Ureter (tissue), 1 donor: ENCODE data around the gene TLR6. TPM values are rescaled to one million over a fixed set of nuclear protein-coding genes. Genes with fewer than 3 reads are reported as not detected.
"Not testable (repeated sequence)": the region's sequence is repeated elsewhere in the genome, so short reads cannot be mapped to it uniquely, and the experiment has no call there.

Experiments
- DNase-seq: peaks from one replicate; pipeline ENCODE4 v3.0.0-alpha.2; 2020; ENCODE audit warnings: low spot score
- total RNA-seq: library from RNA; stranded (reverse); gene quantifications from one replicate; pipeline ENCODE4 v1.2.4, GENCODE V29; 2023
- donor health status: DM: yes; HTN: yes; CAD: no.

The TLR6 gene
- total RNA-seq, 1 donor from 2014 or later, result 3.0 TPM

DNA sequence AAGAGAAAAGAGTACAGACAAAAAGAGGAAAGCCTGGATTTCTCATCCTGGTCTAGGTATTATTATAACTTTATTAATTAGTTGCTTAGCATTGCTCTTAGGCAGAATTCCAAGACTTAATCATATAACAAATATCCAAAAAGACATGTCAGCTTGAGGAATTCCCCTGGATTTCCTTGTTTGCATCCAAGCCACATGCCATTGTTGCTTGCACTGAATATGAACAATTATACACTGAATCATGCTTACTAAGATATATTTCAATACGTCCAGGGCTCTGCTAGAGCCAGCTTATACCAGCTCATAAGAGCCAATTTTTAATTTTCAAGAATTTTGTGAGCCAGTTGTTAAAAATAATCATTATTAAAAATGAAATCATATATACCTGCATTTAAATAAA, 68.3 kb downstream of the TLR6 start:
- DNase-seq, result no peak

DNA sequence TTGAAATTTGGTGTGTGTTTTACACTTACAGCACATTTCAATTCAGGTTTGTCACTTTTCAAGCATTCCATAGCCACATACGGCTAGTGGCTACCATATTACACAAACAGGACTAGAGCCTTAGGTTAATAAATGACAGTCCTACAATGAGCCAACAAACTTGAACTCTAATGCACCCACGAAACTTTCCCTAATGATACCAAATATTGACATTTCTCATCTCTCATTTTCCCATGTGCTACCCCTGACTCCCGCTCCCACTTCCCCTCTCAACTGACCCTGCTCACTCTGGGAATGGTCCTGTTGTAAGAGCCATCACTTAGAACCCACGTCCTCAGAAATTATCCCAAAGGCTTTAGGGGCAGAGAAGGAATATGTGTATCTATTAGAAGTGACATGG, 68.9 kb downstream of the TLR6 start:
- DNase-seq, result no peak

DNA sequence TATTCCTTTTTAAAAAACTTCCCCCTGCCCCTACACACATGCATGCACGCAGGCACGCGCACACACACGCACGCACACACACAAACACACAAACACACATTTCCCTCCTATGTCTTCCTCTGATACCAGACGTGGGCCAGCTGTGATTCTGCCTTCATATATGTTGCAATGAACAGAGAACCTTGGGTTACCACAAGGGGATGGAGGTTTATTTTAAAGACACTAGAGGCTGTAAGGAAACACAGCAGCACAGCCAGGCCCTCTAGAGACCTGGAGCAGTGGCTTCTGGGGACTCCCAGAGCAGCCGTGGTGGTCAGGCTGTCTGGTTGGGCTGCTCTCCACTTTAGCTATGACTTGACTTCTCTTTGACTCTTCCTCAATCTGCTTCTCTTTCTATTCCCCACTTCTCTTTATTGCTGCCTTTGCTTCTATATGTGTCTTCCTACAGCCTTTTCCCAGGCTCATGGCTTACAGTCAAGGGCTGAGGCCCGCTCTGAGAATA, 70.7 kb downstream of the TLR6 start:
- DNase-seq, result no peak

DNA sequence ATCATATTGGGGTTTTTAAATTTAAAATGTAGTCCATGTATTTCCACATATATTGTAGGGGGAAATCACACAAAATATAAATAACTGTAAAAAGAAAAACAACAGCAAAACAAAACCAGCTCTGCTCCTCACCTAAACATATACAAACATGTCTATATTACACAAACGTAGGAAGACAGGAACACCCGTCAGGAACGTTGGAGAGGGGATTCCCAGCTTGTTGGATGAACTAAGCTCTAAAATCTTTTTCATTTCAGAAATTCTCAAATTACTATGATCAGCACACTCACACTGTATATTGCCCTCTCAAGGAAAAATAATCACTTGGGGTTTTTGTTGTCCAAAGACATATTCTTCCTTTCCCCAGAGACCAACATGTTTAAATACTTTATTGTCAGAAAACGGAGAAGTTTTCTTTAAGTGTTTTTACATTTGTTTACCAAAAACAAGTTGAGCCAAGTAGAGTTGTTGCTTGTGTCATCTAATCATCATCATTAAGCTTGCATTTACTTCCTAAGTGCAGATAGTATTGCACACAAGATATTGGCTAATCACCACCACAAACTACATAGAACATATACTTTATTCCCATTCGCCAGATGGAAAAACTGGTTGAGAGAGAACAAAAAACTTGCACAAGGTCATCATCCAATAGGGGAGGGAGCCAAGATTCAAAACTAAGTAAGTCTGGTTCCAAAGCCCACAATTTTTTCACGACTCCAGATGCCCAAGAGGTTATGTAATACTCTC, 71.4 kb downstream of the TLR6 start:
- no peak for DNase-seq

DNA sequence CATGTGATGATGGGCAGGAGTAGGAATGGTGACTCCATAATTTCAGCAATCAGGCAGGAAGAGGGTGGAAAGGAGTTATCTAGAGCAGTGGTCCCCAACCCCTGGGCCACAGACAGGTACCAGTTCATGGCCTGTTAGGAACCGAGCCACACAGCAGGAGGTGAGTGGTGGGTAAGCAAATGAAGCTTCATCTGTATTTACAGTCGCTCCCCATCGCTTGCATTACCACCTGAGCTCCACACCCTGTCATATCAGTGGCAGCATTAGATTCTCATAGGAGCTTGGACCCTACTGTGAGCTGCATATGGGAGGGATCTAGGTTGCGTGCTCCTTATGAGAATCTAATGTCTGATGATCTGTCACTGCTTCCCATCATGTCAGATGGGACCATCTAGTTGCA, 72.5 kb downstream of the TLR6 start:
- DNase-seq, result no peak

DNA sequence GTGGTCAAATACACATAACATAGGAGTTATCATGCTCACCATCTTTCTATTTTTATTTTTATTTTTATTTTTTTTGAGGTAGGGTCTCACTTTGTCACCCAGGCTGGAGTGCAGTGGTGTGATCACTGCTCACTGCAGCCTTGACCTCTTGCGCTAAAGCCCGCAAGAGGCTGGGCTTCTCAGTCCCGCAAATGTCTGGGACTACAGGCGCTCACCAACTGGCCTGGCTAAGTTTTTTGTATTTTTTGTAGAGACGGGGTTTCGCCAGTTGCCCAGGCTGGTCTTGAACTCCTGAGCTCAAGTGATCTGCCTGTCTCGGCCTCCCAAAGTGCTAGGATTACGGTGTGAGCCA, 73.5 kb downstream of the TLR6 start:
- DNase-seq, result no peak

DNA sequence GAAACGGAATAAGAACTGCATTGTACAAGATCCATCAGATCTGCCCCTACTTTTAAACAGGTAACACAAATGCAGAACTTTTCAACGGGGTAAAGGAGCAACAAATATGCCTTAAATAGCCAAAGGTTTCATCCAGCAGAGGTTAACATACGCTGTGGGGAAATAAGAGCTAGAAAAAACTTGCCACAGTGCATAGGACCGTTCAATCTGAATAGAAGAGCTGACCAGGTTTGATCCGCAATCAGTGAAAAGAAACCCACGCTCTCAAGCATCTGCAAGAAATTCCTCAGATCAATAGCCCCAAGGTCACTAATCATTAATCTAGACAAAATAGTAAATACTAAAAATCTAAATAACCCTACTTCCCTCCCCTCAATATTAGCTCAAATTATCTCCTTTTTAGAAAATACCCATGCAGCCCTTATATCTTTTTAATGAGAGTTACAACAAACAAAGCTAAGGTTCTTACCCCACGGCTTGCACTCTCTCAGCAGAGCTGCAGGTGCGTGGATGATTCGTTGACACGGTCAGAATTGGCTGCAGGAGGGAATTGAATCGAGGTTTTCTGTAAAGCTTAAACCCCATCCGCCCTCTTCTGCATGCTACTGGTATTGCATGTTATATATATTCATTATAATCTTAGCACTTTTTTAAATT, 74.0 kb downstream of the TLR6 start, which contains the start of gene TLR10:
Gene TLR10 (minus strand): TSS at position 539 of the 657 bp plus-strand sequence. CDS start 7,400 bp downstream, outside the sequence.
- peak; percentile 55 for DNase-seq

DNA sequence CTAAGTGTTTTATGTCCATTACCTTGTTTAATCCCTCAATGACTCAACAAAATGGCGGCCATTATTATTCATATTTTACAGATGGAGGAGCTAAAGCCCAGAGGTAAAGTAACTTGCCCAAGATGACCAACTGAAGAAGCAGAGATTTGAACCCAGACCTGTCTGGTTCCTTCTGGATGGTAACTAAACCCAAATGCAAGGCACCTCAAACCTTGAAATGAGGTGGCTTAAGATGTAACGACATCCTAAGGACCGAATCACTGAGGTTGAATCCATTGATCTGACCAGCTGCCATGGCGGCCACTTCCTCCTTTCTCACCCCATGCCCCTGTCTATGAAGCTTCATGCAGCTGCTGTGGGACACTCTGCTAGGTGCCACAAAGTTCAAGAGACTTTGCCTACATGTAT, 74.8 kb downstream of the TLR6 start:
- no peak for DNase-seq

DNA sequence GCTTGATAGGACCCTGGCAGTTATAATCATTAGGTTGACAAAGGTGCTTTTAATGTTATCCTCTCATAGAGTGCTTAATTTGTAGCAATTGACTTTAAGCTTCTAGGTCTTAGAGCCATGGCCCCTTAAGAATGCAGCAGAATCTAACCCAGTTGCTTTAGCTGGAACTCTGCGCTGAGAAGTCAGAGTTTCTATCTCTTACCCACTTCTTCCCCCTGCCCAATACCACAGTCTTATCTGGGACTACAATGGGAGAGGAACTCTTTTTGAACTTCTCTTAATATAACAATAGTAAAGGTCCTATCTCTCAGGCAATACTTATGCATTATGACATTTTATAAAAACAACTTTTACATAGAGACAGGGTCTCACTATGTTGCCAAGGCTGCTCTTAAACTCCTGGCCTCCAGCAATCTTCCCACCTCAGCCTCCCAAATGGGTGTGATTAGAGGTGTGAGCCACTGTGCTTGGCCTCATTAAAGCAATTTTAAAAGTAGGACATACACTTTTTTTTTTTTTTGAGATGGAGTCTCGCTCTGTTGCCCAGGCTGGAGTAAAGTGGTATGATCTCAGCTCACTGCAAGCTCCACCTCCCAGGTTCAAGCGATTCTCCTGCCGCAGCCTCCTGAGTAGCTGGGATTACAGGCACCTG, 75.7 kb downstream of the TLR6 start:
- DNase-seq, result no peak

DNA sequence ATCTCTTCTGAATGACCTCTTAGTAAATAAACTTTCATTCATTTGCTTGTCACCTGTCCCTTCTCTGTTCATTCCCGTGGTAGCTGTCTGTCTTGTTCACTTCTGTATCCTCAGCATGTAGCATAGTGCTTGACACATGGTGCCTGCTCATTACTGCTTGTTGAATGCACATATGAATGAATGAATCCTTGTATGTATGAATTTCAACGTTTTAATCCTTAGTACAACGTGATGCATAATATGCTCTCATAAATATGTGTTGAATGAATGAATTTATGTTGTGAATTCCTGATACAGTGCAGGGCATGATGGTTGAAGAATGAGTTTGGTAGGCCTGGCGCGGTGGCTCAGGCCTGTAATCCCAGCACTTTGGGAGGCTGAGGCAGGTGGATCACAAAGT, 76.8 kb downstream of the TLR6 start:
- DNase-seq, result no peak

DNA sequence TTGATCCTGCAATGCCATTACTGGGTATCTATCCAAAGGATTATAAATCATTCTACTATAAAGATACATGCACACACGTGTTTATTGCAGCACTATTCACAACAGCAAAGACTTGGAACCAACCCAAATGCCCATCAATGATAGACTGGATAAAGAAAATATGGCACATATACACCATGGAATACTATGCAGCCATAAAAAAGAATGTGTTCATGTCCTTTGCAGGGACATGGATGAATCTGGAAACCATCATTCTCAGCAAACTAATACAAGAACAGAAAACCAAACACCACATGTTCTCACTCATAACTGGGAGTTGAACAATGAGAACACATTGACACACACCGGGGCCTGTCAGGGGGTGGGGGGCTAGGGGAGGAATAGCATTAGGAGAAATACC, 78.7 kb downstream of the TLR6 start:
- DNase-seq, result not testable (repeated sequence)

DNA sequence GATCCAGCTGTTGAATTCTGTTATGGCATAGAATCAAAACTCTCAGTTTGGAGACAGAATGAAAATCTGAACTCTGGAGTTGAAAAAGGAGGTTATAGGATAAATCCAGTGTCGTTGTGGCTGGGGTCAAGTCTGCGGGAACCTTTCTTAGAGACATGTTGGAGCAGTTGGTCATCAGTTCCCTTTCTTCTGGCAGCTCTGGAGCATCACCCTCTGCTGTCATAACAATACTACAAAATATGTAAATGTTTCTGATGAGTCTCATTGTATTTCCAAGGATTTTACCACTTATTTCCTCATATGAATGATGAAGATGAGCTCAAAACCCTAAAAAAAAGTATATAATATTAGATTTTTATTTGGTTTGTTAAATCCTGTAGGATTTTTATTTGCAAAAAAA, 81.3 kb downstream of the TLR6 start:
- no peak for DNase-seq

DNA sequence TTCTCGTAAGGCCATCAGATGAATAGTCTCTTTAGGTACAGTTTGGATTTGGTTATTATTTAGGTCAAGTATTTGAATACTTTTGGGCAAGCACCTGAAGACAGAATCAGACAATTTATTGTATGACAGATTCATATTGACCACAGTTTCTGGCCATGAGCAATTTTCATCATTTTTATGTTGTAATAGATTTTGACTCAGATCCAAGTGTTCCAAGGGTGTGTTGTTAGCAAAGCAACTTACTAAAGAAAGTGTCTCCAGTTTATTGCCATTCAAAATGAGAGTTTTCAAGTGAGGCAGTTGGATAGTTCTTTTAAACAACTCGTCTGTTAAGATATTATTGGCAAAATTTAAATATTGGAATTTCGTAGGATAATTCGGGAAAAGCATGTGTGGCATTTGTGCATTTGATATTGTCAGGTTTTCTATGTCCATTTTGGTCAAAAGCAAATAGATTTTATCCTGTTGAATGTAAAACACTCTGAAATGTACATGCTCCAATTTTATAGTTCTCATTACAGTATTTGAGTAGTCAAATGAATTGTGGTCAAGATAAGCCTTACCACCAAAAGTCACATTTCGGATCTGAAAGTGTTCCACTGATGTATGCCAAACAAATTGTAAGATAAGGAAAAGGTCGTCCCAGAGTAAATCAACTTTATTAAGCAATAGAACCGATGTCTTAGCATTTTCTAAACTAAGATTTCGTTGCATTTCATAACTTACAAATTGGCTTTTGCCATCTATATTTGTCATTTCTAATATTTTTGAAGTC, 82.2 kb downstream of the TLR6 start:
- DNase-seq, result no peak

Other genes starting within 250 kb of the TLR6 start
- 81.8 TPM for gene KLF3, start 192.6 kb downstream of the TLR6 start, total RNA-seq
- gene TLR10, start 73.8 kb downstream of the TLR6 start, total RNA-seq, result 0.10 TPM
- 4.0 TPM for gene TLR1, start 52.0 kb downstream of the TLR6 start, total RNA-seq
- 43.2 TPM for gene FAM114A1, start 11.0 kb upstream of the TLR6 start, total RNA-seq
- 0.99 TPM for gene TMEM156, start 175.6 kb upstream of the TLR6 start, total RNA-seq
- 30.8 TPM for gene KLHL5, start 205.4 kb upstream of the TLR6 start, total RNA-seq